Rectal smooth muscle tissue (tissue), 1 donor: ENCODE measurements around the gene DSCAML1.

Experiments
- H3K27ac ChIP-seq: one replicate; pipeline ENCODE4 v1.7.0; 2013; ENCODE audit warnings: low read depth, low read length, inconsistent platforms
- H3K27me3 ChIP-seq: one replicate; pipeline ENCODE4 v1.7.0; 2013; ENCODE audit warnings: low read length; ENCODE audit not compliant: control insufficient read depth, insufficient read depth
- H3K36me3 ChIP-seq: one replicate; pipeline ENCODE4 v1.7.0; 2013; ENCODE audit warnings: low read length; ENCODE audit not compliant: control insufficient read depth, insufficient read depth
- H3K4me1 ChIP-seq: one replicate; pipeline ENCODE4 v1.7.0; 2013; ENCODE audit warnings: low read length; ENCODE audit not compliant: control insufficient read depth, insufficient read depth
- H3K4me3 ChIP-seq: one replicate; pipeline ENCODE4 v1.7.0; 2013; ENCODE audit warnings: low read length
- H3K9ac ChIP-seq: one replicate; pipeline ENCODE4 v1.7.0; 2013; ENCODE audit warnings: low read length

The DSCAML1 gene

DNA sequence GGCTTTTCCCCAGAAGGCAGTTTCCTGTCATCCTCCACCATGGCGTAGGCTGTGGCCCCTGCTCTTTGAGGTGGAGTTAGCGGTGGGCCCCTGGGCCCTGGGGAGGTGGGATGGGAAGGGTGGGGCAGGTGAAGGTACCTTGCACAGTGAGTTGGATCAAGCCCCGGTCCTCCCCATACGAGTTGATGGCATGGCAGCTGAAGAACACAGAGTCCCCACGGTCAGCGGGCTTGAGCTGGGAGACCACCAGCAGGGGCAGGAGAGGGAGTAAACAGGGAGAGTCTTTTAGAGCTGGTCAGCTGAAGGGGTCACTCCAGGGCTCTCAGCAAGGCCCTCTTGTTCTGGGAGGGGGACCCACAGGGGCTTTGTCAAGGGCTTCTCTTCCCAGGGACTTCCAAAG lies 316.0 kb downstream of the DSCAML1 start:
- Histone ChIP-seq H3K4me1 (no peaks in the 10 kb centered on the region), H3K4me3 (no peak overlapping the region), H3K36me3 (no peaks in the 10 kb centered on the region), H3K27ac (no peak overlapping the region), H3K9ac (no peak overlapping the region), H3K27me3 (no peaks in the 10 kb centered on the region)

DNA sequence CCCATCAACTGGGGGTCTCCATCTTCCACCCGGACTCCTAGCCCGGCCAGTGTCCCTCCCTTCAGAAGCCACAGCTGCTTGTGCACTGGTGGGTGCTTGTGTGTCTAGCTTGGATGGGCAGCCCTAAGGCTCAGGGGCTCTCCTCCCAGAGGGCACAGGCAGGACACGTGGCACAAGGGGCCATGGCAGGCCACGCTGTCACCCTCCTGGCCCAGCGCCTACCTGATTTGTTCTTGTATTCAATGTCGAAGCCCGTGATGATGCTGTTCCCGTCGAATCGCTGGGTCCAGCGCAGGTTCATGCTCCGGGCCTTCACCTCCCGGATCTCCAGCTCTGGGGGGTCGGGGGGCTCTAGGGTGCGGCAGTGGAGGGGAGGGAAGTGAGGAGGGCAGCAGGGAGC lies 316.8 kb downstream of the DSCAML1 start:
- H3K4me3 ChIP-seq, result no peak overlapping the region
- no peak overlapping the region for H3K27ac ChIP-seq
- no peaks in the 10 kb centered on the region for H3K36me3 ChIP-seq
- no peaks in the 10 kb centered on the region for H3K27me3 ChIP-seq
- H3K9ac ChIP-seq, result no peak overlapping the region
- H3K4me1 ChIP-seq, result no peaks in the 10 kb centered on the region

DNA sequence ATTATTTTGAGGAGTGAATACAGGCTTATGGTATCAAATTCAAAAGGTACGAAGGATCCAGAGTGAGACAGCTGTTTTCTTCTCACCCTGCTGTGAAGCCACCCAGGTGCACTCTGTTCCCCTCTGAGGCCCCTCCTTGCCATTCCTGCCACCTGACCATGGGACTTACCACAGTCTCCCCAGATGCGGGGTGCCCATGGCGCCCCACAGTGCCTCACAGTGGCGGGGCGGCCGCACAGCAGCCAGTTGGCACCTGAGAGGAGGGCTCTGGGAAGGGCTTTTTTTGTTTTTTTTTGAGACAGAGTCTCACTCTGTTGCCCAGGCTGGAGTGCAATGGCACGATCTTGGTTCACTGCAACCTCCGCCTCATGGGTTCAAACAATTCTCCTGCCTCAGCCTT lies 317.6 kb downstream of the DSCAML1 start:
- Histone ChIP-seq H3K9ac (no peak overlapping the region), H3K4me1 (no peaks in the 10 kb centered on the region)

DNA sequence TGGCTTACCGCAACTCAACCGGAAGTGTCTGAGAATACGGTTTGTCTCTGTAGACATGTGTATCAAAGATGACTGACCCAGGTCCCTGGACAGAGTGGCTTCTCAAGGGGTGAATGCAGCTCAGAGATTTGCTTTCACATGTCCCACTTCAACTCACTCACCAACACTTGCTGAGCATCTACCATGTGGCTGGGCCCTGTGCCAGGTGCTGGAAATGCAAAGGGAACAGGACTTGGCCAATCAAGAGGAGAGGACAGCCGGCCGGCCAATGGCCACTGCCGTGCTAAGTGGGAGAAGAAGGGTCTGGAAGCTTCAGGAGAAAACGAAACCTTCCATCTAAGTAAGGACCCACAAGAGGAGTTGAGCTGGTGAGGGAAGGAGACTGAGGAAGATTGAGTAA lies 318.1 kb downstream of the DSCAML1 start:
- no peak overlapping the region for H3K27ac ChIP-seq
- no peak overlapping the region for H3K9ac ChIP-seq
- no peaks in the 10 kb centered on the region for H3K27me3 ChIP-seq
- H3K4me1 ChIP-seq, result no peaks in the 10 kb centered on the region
- no peak overlapping the region for H3K4me3 ChIP-seq
- no peaks in the 10 kb centered on the region for H3K36me3 ChIP-seq

More for the DNA sequence above, 317.6 kb downstream of the DSCAML1 start:
- no peaks in the 10 kb centered on the region for H3K27me3 ChIP-seq
- no peak overlapping the region for H3K4me3 ChIP-seq
- no peaks in the 10 kb centered on the region for H3K36me3 ChIP-seq
- H3K27ac ChIP-seq, result no peak overlapping the region

DNA sequence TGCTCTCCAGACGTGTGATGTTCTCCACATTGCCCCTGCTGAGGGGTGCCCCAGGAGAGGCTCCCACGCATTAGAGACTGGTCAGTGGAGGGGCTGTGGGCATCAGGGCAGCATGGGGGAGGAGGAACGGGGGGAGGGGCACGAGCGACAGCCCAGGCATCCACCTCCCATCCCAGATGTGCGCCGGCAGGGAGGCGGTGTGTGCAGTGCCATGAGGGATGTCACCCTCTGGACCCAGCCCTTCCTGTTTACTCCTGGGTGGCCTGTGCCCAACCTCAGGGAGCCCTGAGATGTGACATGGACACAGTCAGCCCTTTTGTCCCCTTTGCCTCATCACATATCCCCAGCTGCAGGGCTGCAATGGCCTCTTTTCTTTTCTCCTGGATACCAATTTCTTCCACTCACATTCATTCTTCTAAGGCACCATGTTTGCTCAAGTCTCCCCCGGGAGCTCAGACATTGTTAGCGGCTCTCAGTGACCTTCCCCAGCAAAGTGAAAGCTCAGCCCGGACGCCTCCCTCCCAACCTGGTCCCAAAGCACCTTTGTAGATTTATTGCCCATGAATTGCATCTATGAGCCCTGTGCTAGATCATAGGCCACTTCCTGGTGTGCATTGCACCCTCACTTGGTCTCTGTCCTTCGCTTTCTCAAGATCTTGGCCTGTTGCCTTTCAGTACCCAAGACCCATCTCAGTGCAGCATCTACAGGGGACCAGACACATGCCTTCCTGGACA lies 318.7 kb downstream of the DSCAML1 start:
- H3K4me3 ChIP-seq, result no peak overlapping the region
- no peaks in the 10 kb centered on the region for H3K36me3 ChIP-seq
- no peaks in the 10 kb centered on the region for H3K4me1 ChIP-seq
- H3K27ac ChIP-seq, result no peak overlapping the region
- no peaks in the 10 kb centered on the region for H3K27me3 ChIP-seq
- H3K9ac ChIP-seq, result no peak overlapping the region

DNA sequence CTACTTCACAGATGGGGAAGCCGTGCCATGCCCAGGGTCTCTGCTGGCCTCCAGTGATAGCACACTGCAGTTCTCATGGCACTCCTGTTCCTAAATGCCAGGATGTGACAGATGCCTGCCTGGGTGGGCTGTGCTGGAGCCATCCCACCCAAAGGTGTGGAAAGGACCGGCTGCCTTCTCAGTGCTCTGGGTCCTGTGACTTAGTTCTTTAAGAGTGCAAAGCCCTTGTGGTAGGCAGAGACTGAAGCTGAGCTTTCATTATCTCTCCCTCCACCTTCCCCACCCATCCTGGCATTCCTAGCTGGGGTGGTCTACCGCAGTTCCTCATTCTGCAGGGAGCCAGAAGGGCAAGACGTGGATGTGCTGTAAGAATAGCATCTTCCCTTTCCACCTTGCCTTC lies 319.3 kb downstream of the DSCAML1 start:
- H3K9ac ChIP-seq, result no peak overlapping the region
- H3K27me3 ChIP-seq, result no peaks in the 10 kb centered on the region
- no peaks in the 10 kb centered on the region for H3K36me3 ChIP-seq
- no peak overlapping the region for H3K4me3 ChIP-seq
- no peak overlapping the region for H3K27ac ChIP-seq
- H3K4me1 ChIP-seq, result no peaks in the 10 kb centered on the region

DNA sequence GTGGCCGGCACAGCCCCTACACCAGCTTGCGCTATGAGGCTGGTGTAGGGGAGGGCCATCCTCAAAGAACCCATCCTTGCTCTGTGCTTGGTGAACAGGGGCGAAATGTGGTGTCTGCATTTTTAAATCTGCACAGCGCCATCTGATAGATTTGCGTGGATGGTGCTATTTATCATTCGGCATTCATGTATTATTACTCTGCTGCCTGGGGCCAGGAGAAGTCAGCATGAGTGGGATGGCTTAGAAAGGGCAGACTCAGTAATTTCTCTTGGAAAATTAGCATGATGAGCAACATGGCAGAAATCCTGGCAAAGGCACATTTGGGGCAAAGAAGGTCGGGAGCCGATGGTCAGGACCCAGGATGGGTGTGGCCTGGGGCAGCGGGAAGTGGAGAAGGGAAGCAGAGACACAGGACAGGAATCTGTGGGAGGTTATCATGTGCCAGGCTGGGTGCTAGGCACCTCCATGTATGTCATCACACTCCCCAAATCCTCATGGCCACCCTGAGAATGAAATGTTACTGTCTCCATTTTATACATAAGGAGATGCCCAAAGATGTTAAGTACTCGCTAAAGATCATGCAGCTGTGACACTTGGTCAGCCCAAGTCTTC lies 320.4 kb downstream of the DSCAML1 start:
- no peak overlapping the region for H3K9ac ChIP-seq
- no peaks in the 10 kb centered on the region for H3K36me3 ChIP-seq
- H3K4me3 ChIP-seq, result no peak overlapping the region
- H3K4me1 ChIP-seq, result no peaks in the 10 kb centered on the region
- H3K27me3 ChIP-seq, result no peaks in the 10 kb centered on the region
- H3K27ac ChIP-seq, result no peak overlapping the region

DNA sequence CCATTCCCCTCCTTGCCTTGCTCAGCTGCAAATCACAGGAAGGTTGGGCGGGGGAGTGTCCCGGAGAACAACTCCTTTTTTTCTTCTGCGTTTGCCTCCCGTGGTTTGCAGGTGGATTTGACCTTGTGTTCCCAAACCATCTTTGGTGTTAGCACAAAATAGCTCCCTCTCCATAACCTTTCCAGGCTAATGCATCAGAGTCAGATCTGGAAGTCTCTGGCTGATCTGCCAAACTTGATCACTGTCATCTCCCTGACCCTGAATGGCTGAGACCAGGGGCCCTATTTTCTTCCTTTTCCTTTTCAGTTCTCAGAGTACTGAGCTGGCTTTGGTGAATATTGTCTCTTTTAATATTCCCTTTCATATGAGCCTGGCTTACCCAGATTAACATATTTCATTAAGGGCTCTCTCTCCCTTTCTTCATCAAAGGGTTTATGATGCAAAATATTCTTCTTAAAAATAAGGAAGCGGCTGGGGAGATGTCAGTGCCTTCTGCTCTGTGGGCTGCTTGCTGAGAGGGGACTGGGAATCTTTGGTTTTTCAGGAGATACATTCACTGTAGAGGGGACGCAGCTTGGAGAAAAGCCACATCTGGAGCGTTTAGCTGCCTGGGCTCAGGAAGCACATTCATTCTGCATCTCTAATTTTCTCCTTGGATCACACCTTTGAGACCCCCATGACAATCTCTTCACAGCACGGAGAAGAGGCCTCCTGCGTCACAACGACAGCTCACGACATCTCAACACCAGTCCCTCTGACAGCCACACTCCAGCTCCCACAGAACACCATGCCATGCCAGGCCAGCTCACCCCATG lies 321.1 kb downstream of the DSCAML1 start:
- Histone ChIP-seq H3K4me3 (no peak overlapping the region), H3K9ac (no peak overlapping the region), H3K36me3 (no peaks in the 10 kb centered on the region), H3K27me3 (no peaks in the 10 kb centered on the region), H3K27ac (no peak overlapping the region), H3K4me1 (no peaks in the 10 kb centered on the region)

DNA sequence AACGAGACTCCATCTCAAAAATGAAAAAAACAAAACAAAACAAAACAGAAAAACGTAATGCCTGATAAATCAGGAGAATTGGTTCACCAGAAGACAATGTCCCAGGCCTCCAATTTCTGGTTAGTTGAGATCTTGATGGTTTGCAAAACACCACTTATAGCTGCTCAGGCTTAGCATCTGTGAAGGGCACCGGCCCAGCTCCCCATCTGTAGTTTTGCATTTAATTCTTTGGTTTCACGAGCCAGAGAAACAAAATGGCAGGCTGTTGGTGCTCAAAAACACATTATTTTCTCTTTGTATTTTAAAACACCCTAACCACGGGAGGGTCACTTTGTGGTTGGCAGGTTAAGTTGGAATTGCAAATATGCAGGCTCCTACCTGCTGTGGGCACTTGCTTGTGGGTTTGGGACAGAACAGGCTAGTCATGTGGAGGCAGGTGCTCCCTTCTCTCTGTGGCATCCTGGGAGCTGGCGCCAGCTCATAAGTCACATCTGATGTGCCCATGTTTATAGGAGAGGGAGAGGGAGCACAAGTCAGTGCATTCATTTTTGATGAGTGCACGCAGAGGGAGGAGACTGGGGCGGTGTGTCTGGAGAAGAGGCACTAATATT lies 323.4 kb downstream of the DSCAML1 start:
- Histone ChIP-seq H3K4me3 (no peak overlapping the region), H3K27me3 (no peaks in the 10 kb centered on the region), H3K27ac (no peak overlapping the region), H3K36me3 (no peaks in the 10 kb centered on the region), H3K9ac (no peak overlapping the region), H3K4me1 (no peaks in the 10 kb centered on the region)

DNA sequence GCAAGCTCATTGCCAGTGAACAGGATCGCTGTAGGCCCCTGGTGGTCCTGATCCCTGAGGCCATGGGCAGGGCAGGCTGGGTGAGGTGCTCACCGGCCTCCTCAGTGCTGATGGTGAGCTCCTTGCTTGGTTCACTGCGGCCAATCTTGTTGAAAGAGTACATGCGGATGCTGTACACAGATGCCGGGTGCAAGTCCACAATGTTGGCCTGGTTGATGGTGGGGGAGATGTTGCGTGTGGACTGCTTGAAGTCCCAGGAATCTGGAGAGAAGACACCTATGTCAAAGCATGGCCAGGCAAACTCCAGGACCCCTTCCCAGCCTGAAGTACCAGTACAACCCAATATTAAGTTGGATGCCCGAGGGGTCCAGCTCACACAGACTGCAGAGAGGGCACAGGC lies 325.2 kb downstream of the DSCAML1 start:
- Histone ChIP-seq H3K27me3 (no peaks in the 10 kb centered on the region), H3K36me3 (no peaks in the 10 kb centered on the region), H3K27ac (no peak overlapping the region), H3K4me1 (no peaks in the 10 kb centered on the region), H3K9ac (no peak overlapping the region), H3K4me3 (no peak overlapping the region)

DNA sequence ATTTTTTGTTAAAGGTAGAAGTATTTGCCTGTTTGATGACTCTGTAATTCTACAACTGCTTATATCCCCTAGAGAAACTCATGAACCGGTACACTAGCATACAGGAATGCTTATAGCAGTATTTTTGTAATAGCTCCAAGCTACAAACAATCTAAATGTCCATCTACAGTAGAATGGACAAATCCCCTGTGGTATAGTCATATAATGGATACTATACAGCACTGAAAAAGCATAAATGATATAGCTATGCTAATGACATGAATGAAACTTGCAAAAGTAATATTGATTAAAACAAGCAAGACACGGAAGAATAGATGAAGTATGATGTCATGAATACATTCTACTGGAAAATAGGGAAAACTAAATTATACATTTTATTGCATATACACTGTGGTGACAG lies 326.4 kb downstream of the DSCAML1 start:
- no peak overlapping the region for H3K9ac ChIP-seq
- H3K4me1 ChIP-seq, result no peaks in the 10 kb centered on the region
- H3K27ac ChIP-seq, result no peak overlapping the region
- H3K27me3 ChIP-seq, result no peaks in the 10 kb centered on the region
- H3K36me3 ChIP-seq, result no peaks in the 10 kb centered on the region
- no peak overlapping the region for H3K4me3 ChIP-seq

DNA sequence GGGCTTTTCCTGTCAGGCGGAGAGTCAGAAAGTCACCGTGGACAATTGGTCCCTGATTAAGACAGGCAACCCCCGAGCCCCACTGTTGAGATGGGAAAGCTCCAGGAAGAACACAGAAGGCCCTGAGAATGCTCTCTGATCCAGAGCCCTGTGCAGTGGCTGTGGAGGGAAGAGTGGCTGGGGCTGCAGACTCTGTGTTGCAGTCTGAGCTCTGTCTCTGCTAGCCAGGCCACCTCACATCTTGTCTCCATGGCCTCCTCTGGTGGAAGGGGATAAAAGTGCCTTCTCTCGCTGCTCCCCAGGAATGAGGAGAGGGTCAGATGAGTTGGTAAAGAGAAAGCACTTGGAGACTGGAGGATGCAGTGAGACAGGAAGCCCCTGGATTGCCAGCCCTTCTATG lies 328.1 kb downstream of the DSCAML1 start:
- Histone ChIP-seq H3K9ac (no peak overlapping the region), H3K27me3 (no peaks in the 10 kb centered on the region), H3K4me3 (no peak overlapping the region), H3K4me1 (no peaks in the 10 kb centered on the region), H3K36me3 (no peaks in the 10 kb centered on the region), H3K27ac (no peak overlapping the region)
